Stimulated activated CD8-positive, alpha-beta memory T cell treated with anti-CD3 and anti-CD28 coated beads, Interleukin-4, amount 100 ng/mL, for 24 hours (primary cell): ENCODE results near the gene L2HGDH.
A peak's percentile ranks its signal among the peaks of the same experiment; 100 is the strongest.

Experiments used
- DNase-seq: peaks from one replicate; pipeline ENCODE4 v3.0.0-alpha.2; 2020; ENCODE audit warnings: low read depth

L2HGDH gene

GRCh38 chr14:50288146-50288545 is 23.9 kb downstream of the L2HGDH start:
- no peak for DNase-seq

GRCh38 chr14:50285861-50286260 is 26.2 kb downstream of the L2HGDH start:
- DNase-seq = no peak

GRCh38 chr14:50272498-50272897 is 39.5 kb downstream of the L2HGDH start:
- no peak for DNase-seq

GRCh38 chr14:50270932-50271331 is 41.1 kb downstream of the L2HGDH start:
- no peak for DNase-seq

GRCh38 chr14:50265029-50265428 is 47.0 kb downstream of the L2HGDH start:
- DNase-seq = no peak

- no peak for DNase-seq
These were observed 48.7 kb downstream of the L2HGDH start for GRCh38 chr14:50263321-50263720.

GRCh38 chr14:50262865-50263264 is 49.2 kb downstream of the L2HGDH start:
- DNase-seq = no peak

GRCh38 chr14:50260511-50260910 is 51.5 kb downstream of the L2HGDH start:
- DNase-seq = no peak

GRCh38 chr14:50260072-50260471 is 52.0 kb downstream of the L2HGDH start:
- DNase-seq = no peak

GRCh38 chr14:50257732-50258131 is 54.3 kb downstream of the L2HGDH start:
- DNase-seq = no peak

- DNase-seq = no peak
These were observed 57.8 kb downstream of the L2HGDH start for GRCh38 chr14:50254248-50254647.

- no peak for DNase-seq
These were observed 62.8 kb downstream of the L2HGDH start for GRCh38 chr14:50249136-50249775.

- DNase-seq = no peak
These were observed 64.8 kb downstream of the L2HGDH start for GRCh38 chr14:50247245-50247644.

- DNase-seq = no peak
These were observed 69.3 kb downstream of the L2HGDH start for GRCh38 chr14:50242566-50243310.

- no peak for DNase-seq
These were observed 69.9 kb downstream of the L2HGDH start for GRCh38 chr14:50242096-50242495.

GRCh38 chr14:50237427-50237826 is 74.6 kb downstream of the L2HGDH start:
- no peak for DNase-seq

- no peak for DNase-seq
These were observed 78.1 kb downstream of the L2HGDH start for GRCh38 chr14:50233951-50234250.

- no peak for DNase-seq
These were observed 78.7 kb downstream of the L2HGDH start for GRCh38 chr14:50233166-50233950.

- DNase-seq = no peak
These were observed 79.8 kb downstream of the L2HGDH start for GRCh38 chr14:50232276-50232642.

- peak; percentile 71 for DNase-seq
These were observed 80.4 kb downstream of the L2HGDH start, which contains the start of gene SOS2 for GRCh38 chr14:50231475-50232275. Gene SOS2, minus strand, starts transcription at chr14:50231578. Its CDS starts 295 bp downstream, at chr14:50231283.

- no peak for DNase-seq
These were observed 81.1 kb downstream of the L2HGDH start for GRCh38 chr14:50230701-50231474.

- no peak for DNase-seq
These were observed 81.7 kb downstream of the L2HGDH start for GRCh38 chr14:50230401-50230700.
